ENCODE data around the gene APPBP2.
"Not testable (repeated sequence)": the region's sequence is repeated elsewhere in the genome, so short reads cannot be mapped to it uniquely, and the experiment has no call there.

Gene APPBP2, protein sequence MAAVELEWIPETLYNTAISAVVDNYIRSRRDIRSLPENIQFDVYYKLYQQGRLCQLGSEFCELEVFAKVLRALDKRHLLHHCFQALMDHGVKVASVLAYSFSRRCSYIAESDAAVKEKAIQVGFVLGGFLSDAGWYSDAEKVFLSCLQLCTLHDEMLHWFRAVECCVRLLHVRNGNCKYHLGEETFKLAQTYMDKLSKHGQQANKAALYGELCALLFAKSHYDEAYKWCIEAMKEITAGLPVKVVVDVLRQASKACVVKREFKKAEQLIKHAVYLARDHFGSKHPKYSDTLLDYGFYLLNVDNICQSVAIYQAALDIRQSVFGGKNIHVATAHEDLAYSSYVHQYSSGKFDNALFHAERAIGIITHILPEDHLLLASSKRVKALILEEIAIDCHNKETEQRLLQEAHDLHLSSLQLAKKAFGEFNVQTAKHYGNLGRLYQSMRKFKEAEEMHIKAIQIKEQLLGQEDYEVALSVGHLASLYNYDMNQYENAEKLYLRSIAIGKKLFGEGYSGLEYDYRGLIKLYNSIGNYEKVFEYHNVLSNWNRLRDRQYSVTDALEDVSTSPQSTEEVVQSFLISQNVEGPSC

DNA sequence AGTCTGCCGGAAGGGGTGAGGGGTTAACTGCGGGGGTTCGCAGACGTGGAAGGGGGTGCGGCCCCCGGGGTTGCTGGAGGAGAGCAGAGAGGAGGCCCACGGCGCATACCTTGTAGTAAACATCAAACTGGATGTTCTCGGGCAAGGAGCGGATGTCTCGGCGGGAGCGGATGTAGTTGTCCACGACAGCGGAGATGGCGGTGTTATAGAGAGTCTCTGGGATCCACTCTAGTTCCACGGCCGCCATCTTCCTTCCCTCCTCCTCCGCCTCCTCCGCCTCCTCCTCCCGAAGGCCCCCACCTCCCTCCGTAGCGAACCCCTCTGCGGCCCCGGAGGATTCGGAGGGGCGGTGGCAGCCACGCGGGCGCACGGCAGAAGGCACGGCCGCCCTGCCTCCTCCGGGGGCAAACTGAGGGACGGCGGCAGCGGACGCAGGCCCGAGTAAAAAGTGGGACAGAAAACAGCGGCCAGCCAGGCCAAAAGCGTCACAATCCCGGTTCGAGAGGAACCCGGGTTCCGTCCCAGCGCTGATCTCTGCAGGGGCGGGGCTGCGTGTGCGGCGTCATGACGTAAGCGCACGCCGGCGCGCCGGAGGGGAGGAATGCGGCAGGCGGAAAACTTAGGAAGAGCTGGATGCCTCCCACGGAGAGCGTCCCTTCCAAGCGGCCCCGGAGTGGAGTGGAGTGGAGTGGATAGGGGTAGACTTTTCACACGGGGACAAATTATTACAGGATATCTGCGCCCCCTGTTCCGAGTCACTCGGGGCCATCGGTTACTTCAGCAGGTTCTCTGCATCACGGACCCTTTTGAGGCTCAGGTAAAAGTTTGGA, at the start of gene APPBP2:
Gene APPBP2, minus strand, starts transcription at position 558 of the 830 bp plus-strand sequence. Its CDS starts 311 bp downstream, at position 247.
- peak; percentile 59 to 69 for DNase-seq (ENCODE audit: low read depth in 2 of 2)

GRCh38 chr17:60573236-60574051, 47.4 kb upstream of the APPBP2 start:
- peak; percentile 41 to 42 for DNase-seq (ENCODE audit: low read depth in 2 of 2)

GRCh38 chr17:60565233-60565632, 39.2 kb upstream of the APPBP2 start:
- no peak for DNase-seq (ENCODE audit: low read depth in 2 of 2)

DNA sequence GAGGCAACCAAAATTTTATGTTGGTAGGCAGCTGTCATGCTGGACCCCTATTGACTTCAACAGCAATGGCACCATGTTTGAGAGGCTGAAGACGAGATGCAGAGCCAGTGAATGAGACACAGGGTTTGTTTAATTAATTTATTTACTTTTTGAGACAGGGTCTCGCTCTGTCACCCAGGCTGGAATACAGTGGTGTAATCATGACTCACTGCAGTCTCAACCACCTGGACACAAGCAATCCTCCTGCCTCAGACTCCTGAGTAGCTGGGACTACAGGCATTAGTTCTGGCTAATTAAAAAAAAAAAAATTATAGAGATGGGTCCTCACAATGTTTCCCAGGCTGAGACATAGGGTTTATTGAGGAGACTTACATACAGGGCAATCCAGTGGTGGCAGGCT, 37.7 kb upstream of the APPBP2 start:
- no peak for DNase-seq (ENCODE audit: low read depth in 2 of 2)

GRCh38 chr17:60562421-60562820, 36.4 kb upstream of the APPBP2 start:
- no peak for DNase-seq (ENCODE audit: low read depth in 2 of 2)

- DNase-seq (ENCODE audit: low read depth in 2 of 2) = no peak
Observed at GRCh38 chr17:60560860-60561257, 34.8 kb upstream of the APPBP2 start.

DNA sequence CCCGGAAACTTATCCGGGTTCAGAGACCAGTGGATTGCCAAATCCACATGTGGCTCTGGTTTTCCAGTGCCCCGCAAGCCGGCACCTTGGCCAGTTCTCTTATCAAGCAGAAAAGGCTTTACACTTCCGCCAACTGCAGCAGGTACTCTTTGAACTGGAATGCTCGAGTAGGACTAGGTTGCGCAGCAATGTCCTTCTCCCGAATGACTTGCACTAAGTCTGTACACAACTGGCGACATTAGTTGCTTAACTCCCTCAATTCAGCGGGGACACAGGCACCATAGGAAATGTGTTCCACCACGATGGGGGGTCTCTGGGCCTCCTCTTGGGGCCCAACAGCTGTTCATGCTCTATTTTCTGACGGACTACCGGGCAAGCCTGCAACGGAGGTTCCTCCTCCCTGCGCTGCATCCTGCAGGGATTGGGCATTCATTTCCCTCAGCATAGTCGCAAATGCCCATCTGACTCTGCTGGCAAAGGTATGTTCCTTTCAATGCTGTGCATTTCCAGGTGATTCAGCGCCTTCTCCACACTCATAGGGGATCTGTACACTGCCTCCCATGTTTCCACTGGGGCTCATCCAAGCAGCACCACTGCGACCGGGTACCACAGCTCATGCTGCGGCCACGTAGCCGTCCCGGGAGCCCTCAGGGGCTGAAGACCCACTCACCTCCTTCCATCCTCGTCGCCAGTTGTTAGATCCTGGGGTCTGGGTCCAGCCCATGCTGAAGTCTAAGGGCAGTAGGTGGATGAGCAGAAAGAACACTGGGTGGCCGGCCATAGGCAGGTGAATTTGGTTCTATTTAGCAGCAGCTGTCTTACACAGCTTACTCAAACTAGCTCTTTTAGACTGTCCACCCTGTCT, 34.2 kb upstream of the APPBP2 start:
- DNase-seq (ENCODE audit: low read depth in 2 of 2) = no peak

- no peak for DNase-seq (ENCODE audit: low read depth in 2 of 2)
Observed at GRCh38 chr17:60559659-60559994, 33.6 kb upstream of the APPBP2 start.

GRCh38 chr17:60557805-60558204, 31.8 kb upstream of the APPBP2 start:
- no peak for DNase-seq (ENCODE audit: low read depth in 2 of 2)

- no peak for DNase-seq (ENCODE audit: low read depth in 2 of 2)
Observed at GRCh38 chr17:60555786-60556185, 29.7 kb upstream of the APPBP2 start.

DNA sequence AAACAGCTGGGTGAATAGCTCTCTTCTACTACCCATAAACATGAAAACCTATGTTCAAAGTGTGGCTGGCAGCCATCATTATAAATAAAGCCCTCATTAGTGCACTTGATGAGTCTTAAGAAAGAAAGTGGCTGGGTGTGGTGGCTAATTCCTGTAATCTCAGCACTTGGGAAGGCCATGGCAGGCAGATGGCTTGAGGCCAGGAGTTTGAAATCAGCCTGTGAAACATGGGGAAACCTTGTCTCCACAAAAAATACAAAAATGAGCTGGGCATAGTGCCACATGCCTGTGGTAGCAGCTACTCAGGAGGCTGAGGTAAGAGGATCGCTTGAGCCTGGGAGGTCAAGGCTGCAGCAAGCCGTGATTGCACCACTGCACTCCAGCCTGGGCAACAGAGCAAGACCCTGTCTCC, 28.3 kb upstream of the APPBP2 start:
- peak; percentile 70 to 77 for DNase-seq (ENCODE audit: low read depth in 2 of 2)

DNA sequence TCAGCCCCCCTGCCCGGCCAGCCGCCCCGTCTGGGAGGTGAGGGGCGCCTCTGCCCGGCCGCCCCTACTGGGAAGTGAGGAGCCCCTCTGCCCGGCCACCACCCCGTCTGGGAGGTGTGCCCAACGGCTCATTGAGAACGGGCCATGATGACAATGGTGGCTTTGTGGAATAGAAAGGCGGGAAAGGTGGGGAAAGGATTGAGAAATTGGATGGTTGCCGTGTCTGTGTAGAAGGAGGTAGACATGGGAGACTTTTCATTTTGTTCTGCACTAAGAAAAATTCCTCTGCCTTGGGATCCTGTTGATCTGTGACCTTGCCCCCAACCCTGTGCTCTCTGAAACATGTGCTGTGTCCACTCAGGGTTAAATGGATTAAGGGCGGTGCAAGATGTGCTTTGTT, 26.2 kb upstream of the APPBP2 start:
- not testable (repeated sequence) for DNase-seq (ENCODE audit: low read depth in 2 of 2)

DNA sequence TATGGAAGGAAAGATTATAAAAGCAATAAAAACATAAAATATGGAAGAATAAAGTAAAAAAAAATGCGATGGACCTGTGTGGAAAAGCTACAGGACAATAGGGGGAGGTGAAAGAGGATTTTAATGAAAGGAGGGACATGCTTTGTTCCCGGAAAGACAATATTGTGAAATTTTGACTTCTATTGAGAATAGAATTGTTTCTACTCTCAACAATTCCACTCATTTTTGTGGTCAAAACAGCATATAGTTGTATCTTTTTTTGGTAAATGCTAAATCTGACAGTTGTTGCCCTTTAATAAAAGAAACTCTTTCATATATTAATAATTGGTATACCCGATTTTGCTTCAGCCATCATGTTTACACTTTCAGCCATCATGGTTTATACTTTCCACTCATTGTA, 22.9 kb upstream of the APPBP2 start:
- DNase-seq (ENCODE audit: low read depth in 2 of 2) = no peak

- no peak for DNase-seq (ENCODE audit: low read depth in 2 of 2)
Observed at GRCh38 chr17:60545465-60546191, 19.6 kb upstream of the APPBP2 start.

GRCh38 chr17:60542071-60542470, 16.0 kb upstream of the APPBP2 start:
- no peak for DNase-seq (ENCODE audit: low read depth in 2 of 2)

DNA sequence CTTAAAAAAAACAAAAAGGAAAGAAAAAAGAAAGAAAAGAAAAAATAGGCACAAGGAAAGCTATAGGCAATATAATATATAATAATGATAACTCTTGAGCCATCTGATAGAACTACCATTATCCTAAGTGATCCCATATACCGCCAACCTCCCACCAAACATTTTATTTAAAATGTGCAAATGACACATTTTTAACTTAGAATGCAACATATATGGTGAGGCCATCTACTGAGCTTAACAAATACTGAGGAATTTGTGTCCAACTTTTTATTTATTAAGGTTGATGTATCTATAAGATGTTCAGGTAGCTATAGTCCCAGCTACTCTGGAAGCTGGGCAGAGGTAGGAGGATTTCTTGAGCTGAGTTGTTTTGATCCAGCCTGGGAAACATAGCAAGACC, 14.4 kb upstream of the APPBP2 start:
- DNase-seq (ENCODE audit: low read depth in 2 of 2) = no peak

- DNase-seq (ENCODE audit: low read depth in 2 of 2) = no peak
Observed at GRCh38 chr17:60539807-60540206, 13.8 kb upstream of the APPBP2 start.

GRCh38 chr17:60538726-60539125, 12.7 kb upstream of the APPBP2 start:
- no peak for DNase-seq (ENCODE audit: low read depth in 2 of 2)

DNA sequence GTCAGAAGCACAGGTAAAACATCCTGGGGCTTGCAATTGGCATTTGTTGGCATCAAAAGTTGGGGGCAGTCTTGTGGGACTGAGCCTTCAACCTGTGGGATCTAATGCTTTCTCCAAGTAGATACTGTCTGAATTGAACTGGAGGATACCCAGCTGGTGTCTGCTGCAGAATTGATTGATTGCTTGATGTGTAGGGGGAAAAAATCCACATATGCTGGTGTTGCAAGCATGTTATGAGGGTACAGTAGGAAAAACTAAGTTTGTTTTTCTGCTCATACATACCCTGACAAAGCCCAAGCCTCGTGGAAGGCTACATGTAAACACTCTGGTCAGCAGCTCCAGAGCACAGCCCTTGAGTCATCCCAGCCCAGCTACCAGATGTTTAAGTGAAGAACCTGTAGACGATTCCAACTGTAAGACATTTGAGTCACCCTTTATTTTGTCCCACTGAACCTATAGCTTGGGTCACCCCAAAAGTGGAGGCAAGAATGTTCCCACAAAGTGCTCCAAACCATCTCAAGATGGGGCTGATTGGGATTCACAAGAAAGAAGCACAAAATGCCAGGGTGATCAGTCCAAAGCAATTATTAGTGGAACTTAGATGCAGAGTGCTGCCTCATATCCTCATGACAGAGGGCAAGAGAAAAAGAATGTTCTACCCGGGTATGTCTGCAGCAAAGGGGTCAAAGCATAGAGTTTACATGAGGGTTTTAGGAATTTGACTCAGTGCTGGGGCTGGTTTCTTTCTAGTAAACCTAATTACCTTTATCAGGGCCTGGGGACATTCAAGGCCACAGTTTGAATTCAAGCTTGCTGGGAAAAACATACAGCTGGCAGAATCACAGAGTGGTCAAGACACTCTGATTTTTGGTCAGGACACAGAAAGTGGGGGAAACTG, 9.6 kb upstream of the APPBP2 start:
- DNase-seq (ENCODE audit: low read depth in 2 of 2) = no peak

Measured in fibroblast of skin of left biceps (primary cell).